ENCODE measurements around the gene CRACR2B.

CRACR2B gene

GRCh38 chr11:843086-843734 is 15.5 kb downstream of the CRACR2B start:
- no peak for DNase-seq (ENCODE audit: low read depth)
- H3K4me3 ChIP-seq (ENCODE audit: low read length), result peak overlapping the region; percentile 89
- TF ChIP-seq CTCF (IDR thresholded peaks at IDR 0.05; ENCODE audit: insufficient read depth, low read depth, low read length, missing control alignments), result no peak

GRCh38 chr11:843818-844692 is 16.3 kb downstream of the CRACR2B start:
- TF ChIP-seq CTCF (IDR thresholded peaks at IDR 0.05; ENCODE audit: insufficient read depth, low read depth, low read length, missing control alignments), result peak; percentile 11
- DNase-seq (ENCODE audit: low read depth), result peak; percentile 71
- peak overlapping the region; percentile 89 for H3K4me3 ChIP-seq (ENCODE audit: low read length)

GRCh38 chr11:844693-845644 is 17.2 kb downstream of the CRACR2B start:
- peak overlapping the region; percentile 16 for H3K4me3 ChIP-seq (ENCODE audit: low read length)

GRCh38 chr11:845872-846495 is 18.3 kb downstream of the CRACR2B start:
- no peak for TF ChIP-seq CTCF (IDR thresholded peaks at IDR 0.05; ENCODE audit: insufficient read depth, low read depth, low read length, missing control alignments)
- peak; percentile 16 for DNase-seq (ENCODE audit: low read depth)
- H3K4me3 ChIP-seq (ENCODE audit: low read length), result no peak overlapping the region

More at GRCh38 chr11:844693-845644, 17.2 kb downstream of the CRACR2B start:
- DNase-seq (ENCODE audit: low read depth), result peak; percentile 29
- no peak for TF ChIP-seq CTCF (IDR thresholded peaks at IDR 0.05; ENCODE audit: insufficient read depth, low read depth, low read length, missing control alignments)

GRCh38 chr11:846496-847098 is 18.9 kb downstream of the CRACR2B start:
- H3K4me3 ChIP-seq (ENCODE audit: low read length), result no peak overlapping the region
- TF ChIP-seq CTCF (IDR thresholded peaks at IDR 0.05; ENCODE audit: insufficient read depth, low read depth, low read length, missing control alignments), result no peak
- DNase-seq (ENCODE audit: low read depth), result peak; percentile 87

GRCh38 chr11:847876-848275 is 20.2 kb downstream of the CRACR2B start:
- no peak for TF ChIP-seq CTCF (IDR thresholded peaks at IDR 0.05; ENCODE audit: insufficient read depth, low read depth, low read length, missing control alignments)
- DNase-seq (ENCODE audit: low read depth), result no peak
- H3K4me3 ChIP-seq (ENCODE audit: low read length), result no peak overlapping the region

Measured in epithelial cell of esophagus (primary cell).